HepG2 (cell line): ENCODE results near the gene IPO9. TPM values are rescaled to one million over a fixed set of nuclear protein-coding genes. Genes with fewer than 3 reads are reported as not detected.

Experiments
- ATAC-seq: fragments of 200-7000 bp; cut with Tn5 transposase; 3 replicates; pipeline ENCODE4 v1.9.1; 2020; ENCODE audit warnings: mild to moderate bottlenecking, moderate library complexity
- BruUV-seq: library from RNA; stranded (reverse); fragments of 400-500 nt; replicated peaks from 2 replicates; lab custom pipeline; 2021; lab: Mats Ljungman, UMichigan
- CTCF ChIA-PET: fragments of 300-600 bp; formaldehyde crosslinking; extraction: SDS; loops from one replicate; lab custom pipeline; 2021; ENCODE audit warnings: low total read pairs, inconsistent platforms, low intra/inter-chr PET ratio; lab: Yijun Ruan, JAX
- POLR2A ChIA-PET: fragments of 350-600 bp; sonication (Branson Sonifier 250); formaldehyde crosslinking; loops from one replicate; lab custom pipeline; 2020; ENCODE audit warnings: antibody characterized with exemption, inconsistent platforms; lab: Yijun Ruan, JAX
- DNase-seq: peaks from one replicate; pipeline ENCODE4 v3.0.0-alpha.2; 2015; ENCODE audit warnings: low spot score
- FAIRE-seq: peaks from 3 replicates; lab custom pipeline; 2011; peaks lifted over from hg19 to GRCh38; lab: Jason Lieb, UNC
- H2AFZ ChIP-seq: one replicate; pipeline ENCODE4 v1.6.1; 2011; ENCODE audit warnings: low read length, inconsistent platforms
- H3K27ac ChIP-seq: fragments of 300-600 bp; 3 replicates; pipeline ENCODE4 v1.8.0; 2011; ENCODE audit warnings: mixed run types, mild to moderate bottlenecking, mixed read lengths, low read length, inconsistent platforms; ENCODE audit not compliant: insufficient read depth; ENCODE audit errors: extremely low read length
- H3K27me3 ChIP-seq, 2 experiments: fragments of 200-600 bp in 1 of 2; 2 replicates in 1 of 2; 3 replicates in 1 of 2; pipeline versions ENCODE4 v1.6.0 to v1.8.0; 2011; ENCODE audit warnings: low read length in 2 of 2, mild to moderate bottlenecking in 2 of 2, moderate library complexity in 2 of 2, inconsistent platforms in 1 of 2; ENCODE audit not compliant: insufficient read depth in 2 of 2, control insufficient read depth in 1 of 2
- H3K36me3 ChIP-seq, 2 experiments: fragments of 200-600 bp in 1 of 2; replicated peaks in 1 of 2; 2 replicates in 1 of 2; 3 replicates in 1 of 2; pipeline versions ENCODE4 v1.5.1 to v1.8.0; 2011; ENCODE audit warnings: low read length in 2 of 2, inconsistent platforms in 1 of 2; ENCODE audit not compliant: insufficient read depth in 2 of 2, control insufficient read depth in 1 of 2
- H3K4me1 ChIP-seq: 2 replicates; pipeline ENCODE4 v1.5.1; 2012; ENCODE audit warnings: low read length, inconsistent platforms; ENCODE audit not compliant: insufficient read depth
- H3K4me2 ChIP-seq: 2 replicates; pipeline ENCODE4 v1.6.0; 2011; ENCODE audit warnings: low read depth, low read length, inconsistent platforms
- H3K4me3 ChIP-seq, 3 experiments: fragments of 200-600 bp in 1 of 3; sonication (generic), shearing (Covaris generic) in 1 of 3; replicated peaks in 1 of 3; 2 replicates each; pipeline ENCODE4 v1.5.1; 2011 to 2016; ENCODE audit warnings: low read length in 3 of 3, inconsistent platforms in 2 of 3, low read depth in 2 of 3, mild to moderate bottlenecking in 2 of 3, control low read depth in 1 of 3, mixed read lengths in 1 of 3; ENCODE audit not compliant: insufficient read depth in 1 of 3
- H3K79me2 ChIP-seq: one replicate; pipeline ENCODE4 v1.6.1; 2011; ENCODE audit warnings: low read length, inconsistent platforms; ENCODE audit not compliant: insufficient read depth
- H3K9ac ChIP-seq: 2 replicates; pipeline ENCODE4 v1.6.0; 2011; ENCODE audit warnings: mild to moderate bottlenecking, low read depth, low read length, inconsistent platforms; ENCODE audit not compliant: insufficient read depth
- H3K9me3 ChIP-seq: 2 replicates; pipeline ENCODE4 v1.5.1; 2012; ENCODE audit warnings: mild to moderate bottlenecking, low read length
- H4K20me1 ChIP-seq: 2 replicates; pipeline ENCODE4 v1.6.0; 2011; ENCODE audit warnings: inconsistent platforms, mild to moderate bottlenecking, low read length, moderate library complexity; ENCODE audit not compliant: insufficient read depth
- WGBS: methylation state at CpG from one replicate; pipeline ENCODE4 v1.1.6; 2017; ENCODE audit warnings: low lambda C conversion rate; 5-methylcytosine and 5-hydroxymethylcytosine counted together
- in situ Hi-C: cut with HindIII; loops from 2 replicates; pipeline ENCODE4 v1.10.0; 2017; ENCODE audit warnings: low pct_unique_long_range_greater_than_20kb; ENCODE audit not compliant: extremely low pct_ligation_motif_present
- intact Hi-C: fragments of 100-400 bp; cut with micrococcal nuclease; formaldehyde crosslinking; loops from one replicate; pipeline ENCODE4 v1.10.0; 2022; ENCODE audit not compliant: unreplicated experiment
- polyA plus RNA-seq, 8 experiments: library from polyadenylated mRNA; depleted of rRNA in 3 of 8; stranded (reverse) in 7 of 8; unstranded in 1 of 8; fragments of >200 nt; fragmentation: Illumina TruSeq in 4 of 8; extraction: Trizol in 4 of 8; gene quantifications; 2 replicates each; pipeline versions ENCODE4 v1.2.1 to v1.2.3, GENCODE V29; 2011 to 2016; ENCODE audit warnings: low read depth in 4 of 8, missing spikeins in 1 of 8, mixed read lengths in 1 of 8; ENCODE audit not compliant: insufficient read depth in 1 of 8
- total RNA-seq, 5 experiments: library from RNA; depleted of rRNA; stranded (reverse); fragments of >200 nt; fragmentation: Illumina TruSeq; extraction: Trizol; gene quantifications; 2 replicates each; pipeline ENCODE4 v1.2.3, GENCODE V29; 2016; ENCODE audit warnings: low read depth in 1 of 5
- TF ChIP-seq, protein P1 (sequence below), 2 experiments: IDR thresholded peaks; 2 replicates each; pipeline ENCODE4 v1.6.1; 2011 to 2012; ENCODE audit warnings: low read length in 2 of 2, borderline replicate concordance in 1 of 2, low read depth in 1 of 2, mild to moderate bottlenecking in 1 of 2, moderate library complexity in 1 of 2
- TF ChIP-seq, protein P2 (sequence below): sonication (generic); formaldehyde crosslinking; IDR thresholded peaks from 2 replicates; pipeline ENCODE4 v1.4.0; 2020; ENCODE audit warnings: missing genetic modification reagents, mild to moderate bottlenecking, borderline replicate concordance

Gene IPO9
- total and polyA plus RNA-seq, 2 of the 13 experiments (the other 11 are each of a cell fraction or from before 2014, with no cell fraction given), result 31.0 to 34.8 TPM

DNA sequence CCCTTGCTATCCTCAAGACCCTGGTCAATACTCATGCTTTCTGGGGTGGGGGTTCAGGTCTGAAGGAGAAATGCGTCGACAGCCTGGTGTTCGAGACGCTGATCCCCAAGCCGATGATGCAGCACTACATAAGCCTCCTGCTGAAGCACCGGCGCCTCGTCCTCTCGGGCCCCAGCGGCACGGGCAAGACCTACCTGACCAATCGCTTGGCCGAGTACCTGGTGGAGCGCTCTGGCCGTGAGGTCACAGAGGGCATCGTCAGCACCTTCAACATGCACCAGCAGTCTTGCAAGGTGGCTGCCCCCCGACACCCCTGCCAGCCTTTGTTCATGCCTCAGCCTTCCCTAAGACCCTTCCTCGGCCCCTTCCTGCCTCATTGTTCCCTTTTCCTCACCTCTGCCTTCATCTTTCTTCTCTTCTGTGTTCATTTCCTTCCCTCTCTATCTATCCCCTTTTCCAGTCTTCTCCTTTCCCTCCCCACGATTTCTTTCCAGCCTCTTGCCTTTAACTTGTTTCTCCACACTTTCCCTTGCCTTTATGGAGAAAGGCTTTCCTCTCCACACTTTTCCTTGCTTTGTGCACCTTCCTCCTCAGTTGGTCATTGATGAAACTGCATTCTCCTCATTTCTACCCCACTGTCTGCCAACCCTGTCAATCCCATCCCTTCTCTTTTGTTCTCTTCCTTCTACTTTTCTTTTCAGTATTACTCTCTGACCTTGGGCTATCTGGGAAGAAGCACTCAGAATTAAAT lies 18.3 kb upstream of the IPO9 start:
- no peak for DNase-seq
- no peak overlapping the region for H3K9ac ChIP-seq
- FAIRE-seq, result no peak
- WGBS, result 8% methylated on average over 4 of the region's 19 CpGs
- no peaks in the 10 kb centered on the region for H3K9me3 ChIP-seq
- no peak overlapping the region for H3K4me3 ChIP-seq
- H3K4me1 ChIP-seq, result no peaks in the 10 kb centered on the region
- H3K79me2 ChIP-seq, result no peaks in the 10 kb centered on the region
- POLR2A ChIA-PET, result no interaction called here
- H3K4me2 ChIP-seq, result no peak overlapping the region
- no peaks in the 10 kb centered on the region for H4K20me1 ChIP-seq
- BruUV-seq, result no TSS peak
- CTCF ChIA-PET, result no interaction called here
- in situ Hi-C loops, result no loop called here
- H3K27ac ChIP-seq, result no peak overlapping the region
- peaks cover 4 to 31% of the 10 kb centered on the region in 2 experiments; a peak in 4 of 5 replicates for H3K27me3 ChIP-seq
- H3K36me3 ChIP-seq, result no peaks in the 10 kb centered on the region
- no peak for ATAC-seq
- intact Hi-C loops, result no loop called here
- no peak overlapping the region for H2AFZ ChIP-seq
- TF ChIP-seq, protein P1, sequence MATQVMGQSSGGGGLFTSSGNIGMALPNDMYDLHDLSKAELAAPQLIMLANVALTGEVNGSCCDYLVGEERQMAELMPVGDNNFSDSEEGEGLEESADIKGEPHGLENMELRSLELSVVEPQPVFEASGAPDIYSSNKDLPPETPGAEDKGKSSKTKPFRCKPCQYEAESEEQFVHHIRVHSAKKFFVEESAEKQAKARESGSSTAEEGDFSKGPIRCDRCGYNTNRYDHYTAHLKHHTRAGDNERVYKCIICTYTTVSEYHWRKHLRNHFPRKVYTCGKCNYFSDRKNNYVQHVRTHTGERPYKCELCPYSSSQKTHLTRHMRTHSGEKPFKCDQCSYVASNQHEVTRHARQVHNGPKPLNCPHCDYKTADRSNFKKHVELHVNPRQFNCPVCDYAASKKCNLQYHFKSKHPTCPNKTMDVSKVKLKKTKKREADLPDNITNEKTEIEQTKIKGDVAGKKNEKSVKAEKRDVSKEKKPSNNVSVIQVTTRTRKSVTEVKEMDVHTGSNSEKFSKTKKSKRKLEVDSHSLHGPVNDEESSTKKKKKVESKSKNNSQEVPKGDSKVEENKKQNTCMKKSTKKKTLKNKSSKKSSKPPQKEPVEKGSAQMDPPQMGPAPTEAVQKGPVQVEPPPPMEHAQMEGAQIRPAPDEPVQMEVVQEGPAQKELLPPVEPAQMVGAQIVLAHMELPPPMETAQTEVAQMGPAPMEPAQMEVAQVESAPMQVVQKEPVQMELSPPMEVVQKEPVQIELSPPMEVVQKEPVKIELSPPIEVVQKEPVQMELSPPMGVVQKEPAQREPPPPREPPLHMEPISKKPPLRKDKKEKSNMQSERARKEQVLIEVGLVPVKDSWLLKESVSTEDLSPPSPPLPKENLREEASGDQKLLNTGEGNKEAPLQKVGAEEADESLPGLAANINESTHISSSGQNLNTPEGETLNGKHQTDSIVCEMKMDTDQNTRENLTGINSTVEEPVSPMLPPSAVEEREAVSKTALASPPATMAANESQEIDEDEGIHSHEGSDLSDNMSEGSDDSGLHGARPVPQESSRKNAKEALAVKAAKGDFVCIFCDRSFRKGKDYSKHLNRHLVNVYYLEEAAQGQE (IDR thresholded peaks at IDR 0.05; ENCODE audit: borderline replicate concordance in 1 of 2, low read depth in 1 of 2, low read length in 2 of 2), result no peak
- TF ChIP-seq, protein P2, sequence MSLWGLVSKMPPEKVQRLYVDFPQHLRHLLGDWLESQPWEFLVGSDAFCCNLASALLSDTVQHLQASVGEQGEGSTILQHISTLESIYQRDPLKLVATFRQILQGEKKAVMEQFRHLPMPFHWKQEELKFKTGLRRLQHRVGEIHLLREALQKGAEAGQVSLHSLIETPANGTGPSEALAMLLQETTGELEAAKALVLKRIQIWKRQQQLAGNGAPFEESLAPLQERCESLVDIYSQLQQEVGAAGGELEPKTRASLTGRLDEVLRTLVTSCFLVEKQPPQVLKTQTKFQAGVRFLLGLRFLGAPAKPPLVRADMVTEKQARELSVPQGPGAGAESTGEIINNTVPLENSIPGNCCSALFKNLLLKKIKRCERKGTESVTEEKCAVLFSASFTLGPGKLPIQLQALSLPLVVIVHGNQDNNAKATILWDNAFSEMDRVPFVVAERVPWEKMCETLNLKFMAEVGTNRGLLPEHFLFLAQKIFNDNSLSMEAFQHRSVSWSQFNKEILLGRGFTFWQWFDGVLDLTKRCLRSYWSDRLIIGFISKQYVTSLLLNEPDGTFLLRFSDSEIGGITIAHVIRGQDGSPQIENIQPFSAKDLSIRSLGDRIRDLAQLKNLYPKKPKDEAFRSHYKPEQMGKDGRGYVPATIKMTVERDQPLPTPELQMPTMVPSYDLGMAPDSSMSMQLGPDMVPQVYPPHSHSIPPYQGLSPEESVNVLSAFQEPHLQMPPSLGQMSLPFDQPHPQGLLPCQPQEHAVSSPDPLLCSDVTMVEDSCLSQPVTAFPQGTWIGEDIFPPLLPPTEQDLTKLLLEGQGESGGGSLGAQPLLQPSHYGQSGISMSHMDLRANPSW, result no peak
